Testis (tissue), 3 donors: ENCODE data around the gene VDR. TPM values are rescaled to one million over a fixed set of nuclear protein-coding genes. Genes with fewer than 3 reads are reported as not detected.

Experiments
- DNase-seq: peaks from one replicate; pipeline ENCODE4 v3.0.0-alpha.2; 2019
- H3K27ac ChIP-seq, 2 donors: fragments of 200-600 bp; sonication (generic); one replicate each; pipeline ENCODE4 v1.5.1; 2019
- H3K27me3 ChIP-seq: fragments of 200-600 bp; sonication (generic); one replicate; pipeline ENCODE4 v1.5.1; 2019
- H3K36me3 ChIP-seq: fragments of 200-600 bp; sonication (generic); one replicate; pipeline ENCODE4 v1.5.1; 2017; ENCODE audit warnings: low read depth; ENCODE audit errors: missing control alignments
- H3K4me1 ChIP-seq: fragments of 200-600 bp; sonication (generic); one replicate; pipeline ENCODE4 v1.5.1; 2019
- H3K4me3 ChIP-seq, 2 donors: fragments of 200-600 bp; sonication (generic); one replicate each; pipeline ENCODE4 v1.5.1; 2017 to 2019
- H3K9me3 ChIP-seq: fragments of 200-600 bp; sonication (generic); one replicate; pipeline ENCODE4 v1.5.1; 2017
- POLR2A ChIP-seq: fragments of 450-650 bp; IDR thresholded peaks from one replicate; pipeline ENCODE4 v1.6.1; 2017; ENCODE audit warnings: antibody characterized with exemption, mild to moderate bottlenecking, moderate library complexity
- WGBS, 2 donors: methylation state at CpG; one replicate each; pipeline ENCODE4 v1.1.5; 2018; 5-methylcytosine and 5-hydroxymethylcytosine counted together
- intact Hi-C: fragments of 100-400 bp; cut with DNase I; formaldehyde crosslinking; loops from one replicate; pipeline ENCODE4 v1.15.1; 2023; ENCODE audit warnings: low total_unique reads
- polyA plus RNA-seq: library from polyadenylated mRNA; stranded (reverse); fragments of 350-450 nt; fragmentation: Illumina TruSeq; extraction: RNeasy Lipid Tissue Mini Kit (QIAGEN cat#74804); gene quantifications from one replicate; pipeline ENCODE4 v1.2.3, GENCODE V29; 2014; ENCODE audit warnings: low read depth, low replicate concordance; ENCODE audit not compliant: insufficient read depth
- total RNA-seq, 2 donors: library from RNA; depleted of rRNA; stranded (reverse); fragments of >200 nt; gene quantifications; one replicate each; pipeline ENCODE4 v1.2.3, GENCODE V29; 2016
- TF ChIP-seq, protein P1 (sequence below), 3 experiments: fragments of 450-650 bp in 2 of 3; fragments of 200-600 bp in 1 of 3; sonication (generic) in 1 of 3; IDR thresholded peaks; one replicate each; pipeline ENCODE4 v1.5.1; 2016 to 2019; ENCODE audit warnings: antibody characterized with exemption in 3 of 3, mild to moderate bottlenecking in 2 of 3, moderate library complexity in 1 of 3

Gene VDR
- total and polyA plus RNA-seq, 3 donors from 2014 or later: 1.4 to 3.7 (median 2.9) TPM

DNA sequence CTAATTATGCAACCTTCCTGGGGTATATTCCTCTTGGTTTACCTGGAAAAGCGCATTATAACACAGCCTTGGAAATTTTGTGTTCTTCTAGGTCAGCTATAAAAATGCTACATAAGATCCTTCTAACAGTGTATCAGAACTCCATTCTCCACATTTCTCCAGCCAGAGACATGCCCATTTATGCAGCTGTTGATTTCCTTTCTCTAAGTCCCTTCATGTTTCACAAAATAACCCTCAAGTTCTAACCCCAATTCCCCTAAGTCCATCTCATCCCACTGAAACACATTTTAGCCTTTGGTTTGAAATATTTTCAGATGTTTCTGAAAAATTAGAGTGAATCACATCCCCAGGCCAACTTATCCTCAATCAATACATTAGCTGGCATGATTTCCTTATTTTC is 64.2 kb downstream of the VDR start:
- no peak overlapping the region for H3K4me3 ChIP-seq
- no peak for TF ChIP-seq POLR2A
- TF ChIP-seq, protein P1, sequence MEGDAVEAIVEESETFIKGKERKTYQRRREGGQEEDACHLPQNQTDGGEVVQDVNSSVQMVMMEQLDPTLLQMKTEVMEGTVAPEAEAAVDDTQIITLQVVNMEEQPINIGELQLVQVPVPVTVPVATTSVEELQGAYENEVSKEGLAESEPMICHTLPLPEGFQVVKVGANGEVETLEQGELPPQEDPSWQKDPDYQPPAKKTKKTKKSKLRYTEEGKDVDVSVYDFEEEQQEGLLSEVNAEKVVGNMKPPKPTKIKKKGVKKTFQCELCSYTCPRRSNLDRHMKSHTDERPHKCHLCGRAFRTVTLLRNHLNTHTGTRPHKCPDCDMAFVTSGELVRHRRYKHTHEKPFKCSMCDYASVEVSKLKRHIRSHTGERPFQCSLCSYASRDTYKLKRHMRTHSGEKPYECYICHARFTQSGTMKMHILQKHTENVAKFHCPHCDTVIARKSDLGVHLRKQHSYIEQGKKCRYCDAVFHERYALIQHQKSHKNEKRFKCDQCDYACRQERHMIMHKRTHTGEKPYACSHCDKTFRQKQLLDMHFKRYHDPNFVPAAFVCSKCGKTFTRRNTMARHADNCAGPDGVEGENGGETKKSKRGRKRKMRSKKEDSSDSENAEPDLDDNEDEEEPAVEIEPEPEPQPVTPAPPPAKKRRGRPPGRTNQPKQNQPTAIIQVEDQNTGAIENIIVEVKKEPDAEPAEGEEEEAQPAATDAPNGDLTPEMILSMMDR (IDR thresholded peaks at IDR 0.05): no peak
- H3K9me3 ChIP-seq: no peaks in the 10 kb centered on the region
- intact Hi-C loops: no loop called here
- no peak overlapping the region for H3K27ac ChIP-seq
- H3K27me3 ChIP-seq: no peaks in the 10 kb centered on the region
- H3K4me1 ChIP-seq: peaks cover 8% of the 10 kb centered on the region
- no peaks in the 10 kb centered on the region for H3K36me3 ChIP-seq
- WGBS, 2 donors: 96 to 97% methylated on average over 1 of the region's 1 CpG
- no peak for DNase-seq

DNA sequence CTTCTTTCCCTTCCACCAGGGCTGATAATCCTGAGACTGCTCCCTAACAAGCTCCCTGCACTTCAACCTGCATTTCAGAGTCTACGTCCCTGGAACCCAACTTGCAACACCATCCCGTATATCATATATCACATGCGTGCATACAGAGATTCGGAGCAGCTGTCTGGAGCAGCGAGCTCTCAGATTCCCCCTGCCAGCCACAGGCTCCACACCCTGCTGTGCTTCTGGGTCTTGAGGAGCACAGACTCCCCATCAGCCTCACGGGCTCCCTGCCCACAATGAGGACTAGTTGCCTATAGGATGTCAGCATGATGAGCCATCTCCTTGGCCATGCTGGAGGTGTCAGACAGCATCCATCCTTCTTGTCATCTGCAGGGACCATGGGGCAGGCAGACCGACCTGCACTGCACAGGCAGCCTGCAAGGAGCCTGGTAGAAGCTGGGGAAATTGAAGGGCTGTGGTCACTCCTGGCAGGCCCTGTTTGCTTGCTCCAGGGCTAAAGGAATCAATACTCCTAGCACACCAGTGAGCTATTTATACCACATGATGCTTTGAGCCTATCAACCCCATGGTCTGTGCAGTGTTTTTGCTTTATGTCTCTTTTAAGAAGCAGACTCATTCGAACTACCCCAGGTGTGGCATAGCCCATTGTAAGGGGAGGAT is 65.4 kb downstream of the VDR start:
- no peak for TF ChIP-seq POLR2A
- TF ChIP-seq, protein P1 (IDR thresholded peaks at IDR 0.05): no peak
- H3K4me1 ChIP-seq: peaks cover 4% of the 10 kb centered on the region
- H3K27me3 ChIP-seq: no peaks in the 10 kb centered on the region
- intact Hi-C loops: loop anchor here (5.0 to 10.0 kb wide), 2 partner anchors 42 to 125 kb away; no protein-coding TSS in a partner anchor
- no peaks in the 10 kb centered on the region for H3K36me3 ChIP-seq
- no peak for DNase-seq
- no peak overlapping the region for H3K4me3 ChIP-seq
- 88 to 95% methylated on average over 6 to 8 of the region's 8 CpGs for WGBS, 2 donors
- no peaks in the 10 kb centered on the region for H3K9me3 ChIP-seq
- no peak overlapping the region for H3K27ac ChIP-seq

DNA sequence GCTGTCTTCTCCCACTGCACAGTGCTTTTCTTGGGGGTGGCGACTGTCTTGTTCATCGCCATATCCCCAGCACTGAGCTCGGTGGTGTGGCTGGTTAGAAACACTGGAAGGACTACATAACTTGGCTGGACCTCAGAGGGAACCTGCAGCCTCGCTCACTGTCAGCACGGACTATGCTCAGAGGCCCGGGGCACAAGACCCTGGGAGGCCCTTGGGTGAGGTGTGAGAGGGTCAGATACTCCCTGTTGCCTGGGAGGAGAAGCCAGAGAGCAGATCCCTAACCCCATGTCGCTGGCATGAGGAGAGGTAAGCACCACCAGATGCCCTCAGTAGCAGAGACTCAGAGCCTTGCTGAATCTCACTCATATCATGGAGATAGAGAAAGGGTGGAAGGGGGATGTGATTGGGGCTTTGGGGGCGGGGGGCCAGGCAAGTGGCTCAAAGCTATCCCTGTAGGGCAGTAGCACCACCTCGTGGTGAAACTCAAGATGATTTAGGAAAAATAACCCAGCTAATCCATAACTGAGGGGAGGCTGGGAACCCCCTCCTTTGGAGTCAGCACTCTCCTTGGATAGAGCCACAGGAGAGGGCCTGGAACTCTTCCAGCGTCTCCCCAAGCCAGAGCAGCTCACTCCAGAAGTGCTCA is 66.4 kb downstream of the VDR start:
- H3K27me3 ChIP-seq: no peaks in the 10 kb centered on the region
- H3K27ac ChIP-seq: no peak overlapping the region
- H3K4me1 ChIP-seq: peaks cover 4% of the 10 kb centered on the region
- TF ChIP-seq, protein P1 (IDR thresholded peaks at IDR 0.05): peak; percentile 19 to 58 (median 41)
- TF ChIP-seq POLR2A: no peak
- intact Hi-C loops: loop anchor here (5.0 to 10.0 kb wide), 2 partner anchors 41 to 124 kb away; no protein-coding TSS in a partner anchor
- H3K9me3 ChIP-seq: no peaks in the 10 kb centered on the region
- no peak overlapping the region for H3K4me3 ChIP-seq
- WGBS, 2 donors: 41 to 64% methylated on average over 7 to 10 of the region's 10 CpGs
- H3K36me3 ChIP-seq: no peaks in the 10 kb centered on the region
- no peak for DNase-seq

DNA sequence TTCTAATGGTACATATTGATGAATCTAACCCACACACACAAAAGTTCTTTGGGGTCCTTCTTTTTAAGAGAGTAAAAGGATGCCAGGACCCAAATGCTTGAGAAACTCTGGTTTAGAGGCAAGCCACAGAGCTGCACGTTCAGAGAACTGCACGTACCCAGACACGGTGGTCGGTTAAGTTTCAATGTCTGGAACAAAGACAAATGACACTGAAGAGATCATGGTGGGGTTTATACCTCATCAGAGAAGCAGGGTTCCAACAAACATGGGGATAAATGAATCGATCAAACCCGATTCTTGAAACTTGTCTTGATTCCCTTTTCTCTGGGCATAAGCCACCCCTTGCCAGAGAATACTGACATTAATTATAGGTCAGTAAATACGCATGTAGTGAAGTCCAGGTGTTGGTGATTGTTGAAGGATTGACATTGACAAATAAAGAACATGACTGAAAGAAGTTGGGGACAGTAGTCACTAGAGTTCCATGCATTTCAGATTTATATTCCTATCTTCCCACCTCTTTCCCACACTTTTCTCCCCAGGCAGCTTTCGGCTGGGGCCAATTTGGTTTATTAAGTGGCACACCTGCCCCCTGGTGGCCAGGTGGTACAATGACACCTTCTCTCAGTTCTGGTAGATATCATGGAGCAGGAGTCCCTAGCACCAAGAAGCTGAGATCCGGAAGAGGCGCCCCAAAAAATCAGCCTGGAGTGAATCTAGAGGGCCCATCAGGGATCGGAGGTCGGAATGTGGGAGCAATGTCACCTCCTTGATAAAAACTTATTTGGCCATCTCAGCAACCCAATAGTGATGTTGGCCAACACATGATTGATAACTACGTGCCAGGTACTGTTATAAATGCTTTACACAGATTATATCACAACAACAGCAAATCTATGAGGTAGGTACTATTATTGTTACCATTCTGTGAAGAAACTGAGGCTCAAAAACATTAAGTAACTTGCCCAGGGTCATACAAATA is 67.3 kb downstream of the VDR start:
- no peaks in the 10 kb centered on the region for H3K9me3 ChIP-seq
- H3K4me3 ChIP-seq: no peak overlapping the region
- TF ChIP-seq, protein P1 (IDR thresholded peaks at IDR 0.05): peak; percentile 97 to 99 (median 97)
- TF ChIP-seq POLR2A: no peak
- peaks cover 4% of the 10 kb centered on the region for H3K4me1 ChIP-seq
- H3K27me3 ChIP-seq: no peaks in the 10 kb centered on the region
- no peak overlapping the region for H3K27ac ChIP-seq
- intact Hi-C loops: loop anchor here (5.0 to 10.0 kb wide), 2 partner anchors 40 to 123 kb away; no protein-coding TSS in a partner anchor
- 53 to 61% methylated on average over 13 of the region's 13 CpGs for WGBS, 2 donors
- peak; percentile 84 for DNase-seq
- no peaks in the 10 kb centered on the region for H3K36me3 ChIP-seq
